ENCODE results near the gene IL18RAP.

IL18RAP gene

DNA sequence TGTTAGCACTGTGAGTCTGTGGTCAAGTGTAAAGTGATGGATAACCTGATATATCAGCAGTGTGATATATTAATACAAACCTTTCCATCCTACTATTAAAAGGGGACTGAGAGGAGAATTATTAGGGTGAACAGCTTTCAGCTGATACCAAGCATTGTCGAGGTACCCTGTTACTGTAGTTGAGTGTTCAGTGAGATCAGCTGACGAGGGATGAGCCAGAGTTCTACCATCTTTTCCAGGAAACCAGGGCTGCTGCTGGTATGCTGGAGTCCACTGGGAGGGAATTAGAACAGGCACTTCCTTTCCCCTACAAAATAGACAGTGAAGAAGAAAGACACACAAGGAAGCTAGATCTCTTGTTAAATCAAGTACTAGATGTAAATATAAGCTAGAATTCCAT lies 408 bp downstream of the IL18RAP start:
- no peak for DNase-seq (ENCODE audit: low spot score)

DNA sequence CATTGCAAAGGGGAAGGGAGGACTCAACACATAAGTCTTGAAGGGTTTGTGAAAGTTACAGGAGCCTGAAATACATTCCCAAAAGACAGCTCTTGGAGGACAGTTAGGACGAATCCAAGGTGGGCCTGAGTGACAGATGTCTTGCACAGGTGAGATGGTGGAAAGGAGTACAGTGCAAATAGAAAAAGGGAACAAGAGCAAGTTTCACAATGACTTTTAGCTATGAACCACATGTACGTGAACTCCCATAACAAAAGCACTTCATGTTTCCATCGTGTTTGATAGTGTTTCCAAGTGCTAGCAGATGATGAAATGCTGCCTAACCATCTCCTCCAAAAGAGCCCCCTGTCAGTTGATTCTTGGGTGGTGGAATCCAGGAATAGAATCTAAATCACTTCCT lies 1.8 kb downstream of the IL18RAP start:
- no peak for DNase-seq (ENCODE audit: low spot score)

DNA sequence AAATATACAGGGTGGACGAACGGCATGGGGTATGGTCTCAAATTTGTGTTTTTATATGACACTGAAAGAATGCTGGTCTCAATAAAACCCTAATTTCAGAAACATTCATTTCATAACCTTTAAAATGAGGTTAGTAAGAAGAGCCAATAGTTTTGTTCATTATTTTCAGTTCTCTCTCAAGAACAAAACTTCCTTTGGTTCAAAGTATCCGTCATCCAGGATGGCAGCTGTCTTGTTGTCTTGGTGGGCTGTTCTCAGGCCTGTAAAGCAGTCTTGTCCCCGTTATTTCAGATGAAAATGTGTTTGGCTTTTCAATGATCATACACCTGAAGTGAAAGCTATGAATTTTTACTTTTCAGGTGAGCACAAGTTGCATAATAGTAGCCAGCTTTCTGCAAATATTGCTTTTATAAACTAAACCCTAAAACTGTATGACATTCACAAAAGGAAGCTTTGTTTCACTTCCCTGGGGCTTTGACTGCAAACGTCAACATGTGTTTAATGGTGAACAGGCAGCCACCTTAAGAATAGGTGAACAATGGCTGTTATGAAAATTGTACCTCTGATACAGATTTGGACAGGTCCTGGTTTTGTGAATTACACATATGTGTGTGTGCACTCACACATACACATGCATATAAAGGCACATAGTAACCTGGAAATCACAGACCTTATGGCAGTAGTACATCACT lies 2.6 kb downstream of the IL18RAP start:
- no peak for DNase-seq (ENCODE audit: low spot score)

DNA sequence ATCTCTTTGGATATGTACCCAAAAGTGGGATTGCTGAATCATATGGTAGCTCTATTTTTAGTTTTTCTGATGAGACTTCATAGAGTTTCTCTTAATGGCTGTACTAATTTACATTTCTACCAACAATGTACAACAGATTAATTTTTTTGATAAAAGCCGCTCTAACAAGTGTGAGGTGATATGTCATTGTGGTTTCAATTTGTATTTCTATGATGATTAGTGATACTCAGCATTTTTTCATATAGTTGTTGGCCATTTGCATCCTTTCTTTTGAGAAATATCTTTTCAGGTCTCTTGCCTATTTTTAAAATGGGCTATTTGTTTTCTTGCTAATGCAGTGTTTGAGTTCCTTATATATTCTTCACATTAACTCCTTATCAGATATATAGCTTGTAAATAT lies 4.3 kb downstream of the IL18RAP start:
- no peak for DNase-seq (ENCODE audit: low spot score)

DNA sequence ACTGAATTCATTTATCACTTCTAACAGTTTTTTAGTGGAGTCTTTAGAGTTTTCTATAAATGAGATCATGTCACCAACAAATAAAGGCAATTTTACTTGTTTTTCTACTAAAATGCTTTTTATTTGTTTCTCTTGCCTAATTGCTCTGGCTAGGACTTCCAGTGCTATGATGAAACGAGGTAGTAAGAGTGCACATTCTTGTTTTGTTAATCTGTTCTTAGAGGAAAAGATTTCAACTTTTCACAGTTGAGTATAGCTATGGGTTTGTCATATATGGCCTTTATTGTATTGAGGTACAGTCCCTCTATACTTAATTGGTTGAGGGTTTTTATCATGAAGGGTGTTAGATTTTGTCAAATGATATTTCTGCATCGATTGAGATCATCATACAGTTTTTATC lies 5.6 kb downstream of the IL18RAP start:
- no peak for DNase-seq (ENCODE audit: low spot score)

DNA sequence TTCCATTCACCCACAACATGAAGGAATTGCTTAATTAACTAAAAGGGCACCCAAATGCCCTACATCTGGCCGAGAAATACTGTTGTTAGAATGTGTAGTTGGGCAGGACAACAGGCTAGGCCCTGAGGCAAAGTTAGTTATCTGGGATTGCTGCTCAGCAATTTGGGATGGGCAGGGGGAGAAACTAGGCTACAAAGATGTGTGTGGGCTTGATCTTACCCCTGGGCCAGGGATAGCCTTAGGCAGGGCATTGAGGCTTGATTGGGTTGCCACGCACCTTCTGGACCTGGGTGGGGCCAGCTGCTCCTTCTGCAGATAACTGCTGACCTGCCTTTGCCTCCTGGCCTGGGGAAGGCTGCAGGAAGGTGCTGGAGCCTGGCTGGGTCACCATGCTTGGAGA lies 9.4 kb downstream of the IL18RAP start:
- DNase-seq (ENCODE audit: low spot score): no peak

DNA sequence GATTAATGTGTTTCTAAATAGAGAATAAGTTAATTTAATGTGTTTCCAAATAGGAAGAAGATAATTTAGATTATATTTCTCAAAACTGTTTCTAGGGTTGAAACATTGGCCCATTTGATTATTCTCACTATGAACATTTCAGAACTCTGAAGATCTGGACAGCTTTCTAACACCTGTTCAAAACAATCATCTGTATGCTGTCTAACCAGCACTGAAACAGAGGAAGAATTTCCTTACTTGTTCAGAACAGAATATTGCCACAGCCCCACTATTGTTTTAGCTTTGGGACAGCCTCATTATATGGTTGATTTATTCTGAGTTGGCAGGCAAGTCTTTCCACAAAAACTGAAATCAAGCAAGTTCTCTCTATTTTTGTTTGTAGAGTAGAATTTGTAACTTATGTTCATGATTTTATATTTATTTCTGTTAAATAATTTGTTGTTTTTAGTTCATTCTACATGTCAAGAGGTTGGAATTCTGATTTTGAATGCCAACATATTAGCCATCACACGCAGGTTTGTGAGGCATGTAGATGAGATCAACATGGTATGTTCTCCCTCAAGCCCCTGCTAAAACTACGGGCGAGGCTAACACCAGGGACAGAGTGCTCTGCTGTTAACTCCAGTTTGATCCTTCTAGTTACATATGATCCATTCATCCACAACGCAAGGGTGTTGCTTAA lies 11.2 kb downstream of the IL18RAP start:
- DNase-seq (ENCODE audit: low spot score): no peak

DNA sequence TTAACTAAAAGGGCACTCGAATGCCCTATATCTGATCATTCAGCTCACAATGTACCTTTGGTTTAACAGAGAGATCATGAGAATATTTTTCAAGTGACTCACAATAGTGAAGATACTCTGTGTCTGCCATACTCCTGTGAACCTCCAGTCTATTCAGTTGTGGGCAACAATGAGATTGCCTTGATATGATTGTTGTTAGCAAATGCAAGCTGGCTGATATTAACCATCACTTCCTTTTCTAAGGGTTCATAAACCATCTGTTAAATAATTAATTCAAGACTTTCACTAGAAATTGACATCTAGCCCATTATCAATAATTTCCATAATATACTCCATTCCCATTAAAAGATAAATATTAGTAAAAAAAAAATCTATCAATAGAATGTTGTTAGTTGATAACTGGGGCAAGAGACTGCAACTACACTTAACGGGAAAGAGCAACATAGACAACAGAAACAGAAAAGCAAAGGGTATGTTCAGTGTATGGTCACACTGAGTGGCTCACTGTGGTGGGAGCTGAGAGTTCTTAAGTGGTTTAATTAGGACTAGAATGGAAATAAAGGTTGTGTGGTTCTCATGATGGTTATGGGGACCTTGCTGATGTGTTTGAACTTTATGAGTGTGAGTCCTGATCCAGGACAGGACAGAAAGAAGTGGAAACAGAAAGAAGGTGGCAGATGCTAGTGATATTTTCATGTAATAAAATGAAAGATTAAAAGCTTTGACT lies 11.9 kb downstream of the IL18RAP start:
- no peak for DNase-seq (ENCODE audit: low spot score)

DNA sequence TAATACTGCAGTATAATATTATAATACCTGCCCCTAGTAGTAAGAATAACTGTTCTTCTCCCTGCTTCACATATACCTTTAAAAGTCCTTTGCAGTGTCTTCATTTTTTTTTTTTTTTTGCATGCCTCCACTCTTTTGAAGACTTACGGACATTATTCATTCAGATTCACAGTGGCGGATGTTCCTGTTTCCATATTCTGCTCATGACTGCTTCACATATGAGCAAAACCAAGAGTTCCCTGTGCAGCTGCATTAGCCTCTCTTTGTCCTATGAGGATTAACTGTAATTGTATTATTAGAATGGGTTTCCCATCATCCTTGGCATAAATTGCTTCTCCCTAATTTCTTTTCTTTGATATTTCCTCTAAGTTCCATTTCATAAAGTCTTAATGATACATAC lies 12.8 kb downstream of the IL18RAP start:
- DNase-seq (ENCODE audit: low spot score): no peak

DNA sequence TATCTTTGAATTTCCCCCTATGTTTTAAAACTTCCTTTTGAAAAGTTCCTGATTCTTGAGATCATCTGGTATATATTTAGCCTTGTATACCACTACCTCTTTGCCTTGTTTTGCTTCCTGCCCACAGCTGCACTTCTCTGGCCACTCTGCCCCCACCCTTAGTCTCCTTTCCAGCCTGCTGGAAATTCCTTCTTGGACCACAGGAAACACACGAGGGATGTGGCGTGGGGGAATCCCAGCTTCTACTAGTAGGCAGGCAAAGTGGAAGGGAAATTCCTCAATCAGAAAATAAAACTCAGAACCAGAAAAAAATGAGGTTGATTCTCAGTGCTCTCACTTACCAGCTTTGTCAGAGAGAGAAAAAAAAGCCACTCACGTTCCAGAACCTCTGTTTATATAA lies 13.4 kb downstream of the IL18RAP start:
- no peak for DNase-seq (ENCODE audit: low spot score)

DNA sequence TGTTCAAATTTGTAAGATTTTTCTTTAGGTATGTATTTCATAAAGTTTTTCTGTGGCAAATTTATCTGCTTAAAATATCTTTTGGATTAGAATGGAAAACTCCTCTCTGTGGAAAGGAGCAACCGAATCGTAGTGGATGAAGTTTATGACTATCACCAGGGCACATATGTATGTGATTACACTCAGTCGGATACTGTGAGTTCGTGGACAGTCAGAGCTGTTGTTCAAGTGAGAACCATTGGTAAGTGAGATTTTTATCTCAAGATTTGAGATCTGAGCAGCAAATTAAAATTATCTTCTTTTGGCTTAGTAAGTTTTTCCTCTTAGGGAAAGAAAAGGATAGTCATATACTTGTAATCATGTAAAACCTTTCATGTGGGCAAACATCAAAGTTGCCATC lies 14.2 kb downstream of the IL18RAP start:
- no peak for DNase-seq (ENCODE audit: low spot score)

DNA sequence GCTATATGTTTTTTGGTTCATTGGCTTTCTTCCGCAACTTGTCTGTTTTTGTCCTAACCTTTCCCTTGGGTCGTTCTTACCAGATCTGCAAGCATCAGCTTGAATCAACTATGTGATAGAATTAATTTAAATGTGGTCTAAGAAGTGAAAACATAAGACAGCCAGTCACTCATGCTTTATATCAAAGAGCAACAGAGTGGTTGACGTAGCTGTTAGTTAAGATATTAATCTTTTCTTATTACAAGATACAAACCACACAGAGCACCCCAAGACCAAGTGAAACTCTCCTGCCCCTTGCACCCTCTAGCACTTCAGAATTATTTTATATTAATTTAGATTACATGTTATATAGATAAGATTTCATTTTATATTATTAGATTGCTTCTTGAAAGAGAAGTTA lies 15.2 kb downstream of the IL18RAP start:
- no peak for DNase-seq (ENCODE audit: low spot score)

DNA sequence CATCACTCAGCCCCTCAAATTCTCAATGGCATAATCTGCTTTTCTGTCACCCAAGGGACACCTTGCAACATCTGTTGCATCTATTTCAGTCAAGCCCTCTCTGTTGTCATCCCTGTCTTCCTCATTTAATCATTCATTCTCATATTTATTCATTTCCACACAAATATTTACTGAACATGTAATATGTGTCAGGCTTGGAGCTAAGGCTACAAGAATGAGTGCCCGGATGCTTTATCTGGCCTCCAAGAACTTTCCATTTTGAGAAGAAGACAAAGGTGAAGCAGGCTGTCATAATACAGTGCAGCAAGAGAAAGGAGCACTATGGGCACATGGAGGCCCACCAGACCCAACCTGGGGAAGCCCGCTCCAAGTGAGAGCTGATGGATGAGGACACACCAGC lies 15.6 kb downstream of the IL18RAP start:
- DNase-seq (ENCODE audit: low spot score): no peak

DNA sequence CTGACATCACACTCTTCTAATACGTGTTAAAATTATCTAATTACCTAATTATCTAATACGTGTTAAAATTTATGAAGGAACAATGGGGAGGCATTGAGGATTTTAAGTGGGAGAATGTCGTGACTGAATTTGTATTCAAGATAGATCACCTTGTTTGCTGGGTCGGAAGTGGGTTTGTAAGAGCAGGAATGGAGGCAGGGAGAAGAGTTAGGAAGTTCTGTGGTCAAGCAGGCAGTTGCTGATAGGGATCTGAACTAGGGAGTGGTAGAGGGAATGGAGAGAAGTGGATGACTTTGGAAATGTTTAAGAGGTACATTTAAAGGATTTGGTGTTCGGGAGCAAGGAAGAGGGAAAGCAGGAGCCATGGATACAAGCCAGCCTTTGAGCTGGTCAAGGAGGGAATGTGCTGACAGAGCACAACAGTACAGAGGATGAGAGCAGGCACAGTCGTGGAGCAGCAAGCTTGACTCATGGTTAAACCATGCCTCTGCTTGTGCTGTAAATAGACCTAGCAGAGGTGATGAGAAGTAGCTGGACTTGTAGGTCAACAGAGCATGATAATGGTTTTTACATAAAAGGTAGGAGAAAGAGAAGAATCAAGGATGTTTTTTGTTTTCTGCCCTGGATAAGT lies 16.2 kb downstream of the IL18RAP start:
- DNase-seq (ENCODE audit: low spot score): peak; percentile 54

DNA sequence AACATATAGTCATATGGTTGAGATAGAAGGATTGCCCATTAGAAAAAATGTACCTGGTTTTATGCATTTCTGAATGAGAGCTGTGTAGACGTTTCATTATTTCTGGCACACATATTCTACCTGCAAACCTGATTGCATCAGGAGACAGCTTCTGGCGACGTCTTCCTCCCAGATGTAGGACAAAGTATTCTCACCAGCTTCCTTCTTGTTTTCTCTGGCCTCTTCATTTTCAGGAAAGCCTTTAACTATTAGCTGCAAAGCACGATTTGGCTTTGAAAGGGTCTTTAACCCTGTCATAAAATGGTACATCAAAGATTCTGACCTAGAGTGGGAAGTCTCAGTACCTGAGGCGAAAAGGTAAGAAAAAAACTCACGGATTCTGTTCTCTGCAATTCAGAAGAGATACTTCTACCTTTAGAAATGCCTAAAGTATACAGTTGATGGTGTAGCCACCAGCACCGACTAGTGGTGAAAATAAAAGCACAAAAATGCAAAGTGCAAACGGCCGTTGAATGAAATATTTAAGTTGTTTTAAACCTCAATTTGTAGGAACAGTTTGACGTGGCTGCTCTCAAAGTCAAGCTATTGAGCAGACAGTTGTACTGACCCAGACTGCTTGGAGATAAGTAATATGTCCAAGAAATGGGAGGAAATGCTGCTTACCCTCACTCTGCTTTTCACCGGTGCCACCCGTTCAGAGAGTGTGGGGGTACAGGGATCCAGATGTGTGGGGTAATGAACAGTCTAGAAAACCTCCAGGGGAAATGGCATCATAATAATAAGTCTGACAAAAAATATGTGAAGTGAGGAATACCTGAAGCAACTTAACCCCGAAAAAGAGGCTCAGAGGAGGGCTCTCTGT lies 20.2 kb downstream of the IL18RAP start:
- DNase-seq (ENCODE audit: low spot score): peak; percentile 23

DNA sequence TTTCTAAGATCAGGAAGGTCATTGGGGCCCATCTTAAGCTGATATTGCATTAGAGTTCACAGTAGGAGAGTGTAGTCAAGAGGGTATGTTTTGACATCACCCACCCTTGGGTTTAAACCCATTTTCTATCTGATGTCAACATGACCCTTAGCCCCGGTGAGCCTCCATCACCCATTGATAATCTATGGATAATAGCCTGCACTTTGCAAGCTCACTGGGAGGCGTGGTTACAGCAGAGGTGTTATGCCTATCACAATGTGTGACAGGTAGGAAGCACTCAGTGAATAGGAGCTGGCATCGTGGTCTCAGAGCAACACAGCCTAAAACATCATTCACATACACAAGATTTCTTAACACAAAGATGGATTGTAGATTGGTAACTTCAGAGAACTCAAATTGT lies 21.3 kb downstream of the IL18RAP start:
- no peak for DNase-seq (ENCODE audit: low spot score)

DNA sequence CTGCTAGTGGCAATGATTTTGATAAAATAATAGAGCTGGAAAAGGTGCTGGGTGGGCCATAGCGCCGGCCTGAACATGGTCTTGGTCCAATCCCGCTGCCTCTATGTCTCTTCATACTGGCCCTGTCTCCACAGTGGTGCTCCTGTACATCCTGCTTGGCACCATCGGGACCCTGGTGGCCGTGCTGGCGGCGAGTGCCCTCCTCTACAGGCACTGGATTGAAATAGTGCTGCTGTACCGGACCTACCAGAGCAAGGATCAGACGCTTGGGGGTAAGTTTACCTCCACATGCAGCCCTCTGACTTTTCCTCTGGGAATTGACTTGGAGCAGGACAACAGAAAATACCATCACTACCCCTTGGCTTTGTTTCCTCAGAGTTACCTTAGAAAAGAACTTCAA lies 24.0 kb downstream of the IL18RAP start:
- no peak for DNase-seq (ENCODE audit: low spot score)

DNA sequence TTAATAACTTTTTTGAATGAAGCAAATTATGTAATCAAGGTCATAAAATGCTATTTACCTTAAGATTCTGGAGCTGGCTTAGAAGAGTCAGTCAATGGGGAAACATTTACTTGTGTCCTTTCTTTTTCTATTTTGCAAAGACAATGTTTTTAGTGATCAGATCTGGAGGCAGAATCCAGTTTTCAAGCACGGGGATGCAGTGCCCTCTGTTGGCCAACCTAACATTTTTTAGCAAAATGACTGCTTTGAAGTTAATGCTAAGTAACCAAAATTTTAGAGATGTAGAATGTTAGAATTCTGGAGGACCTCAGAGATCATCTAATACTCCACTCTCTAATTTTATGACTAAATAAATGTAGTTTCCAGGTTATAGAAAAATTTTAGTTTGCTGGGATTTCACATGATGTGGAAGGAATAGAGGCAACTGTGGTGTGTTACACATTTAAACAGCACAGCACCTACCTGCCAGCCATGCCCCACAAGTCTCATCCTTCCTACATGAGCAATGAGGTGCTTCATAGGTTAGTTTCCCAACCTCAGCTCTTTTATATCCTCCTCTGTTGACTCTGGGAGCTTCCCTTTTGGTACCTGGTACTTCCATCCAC lies 26.5 kb downstream of the IL18RAP start:
- DNase-seq (ENCODE audit: low spot score): peak; percentile 29

DNA sequence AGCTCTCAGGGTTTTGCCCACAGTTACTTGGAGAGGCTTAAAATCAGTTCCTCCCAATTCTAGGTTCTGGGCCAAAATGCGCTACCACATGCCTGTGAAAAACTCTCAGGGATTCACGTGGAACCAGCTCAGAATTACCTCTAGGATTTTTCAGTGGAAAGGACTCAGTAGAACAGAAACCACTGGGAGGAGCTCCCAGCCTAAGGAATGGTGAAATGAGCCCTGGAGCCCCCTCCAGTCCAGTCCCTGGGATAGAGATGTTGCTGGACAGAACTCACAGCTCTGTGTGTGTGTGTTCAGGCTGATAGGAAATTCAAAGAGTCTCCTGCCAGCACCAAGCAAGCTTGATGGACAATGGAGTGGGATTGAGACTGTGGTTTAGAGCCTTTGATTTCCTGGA lies 29.0 kb downstream of the IL18RAP start:
- DNase-seq (ENCODE audit: low spot score): no peak

DNA sequence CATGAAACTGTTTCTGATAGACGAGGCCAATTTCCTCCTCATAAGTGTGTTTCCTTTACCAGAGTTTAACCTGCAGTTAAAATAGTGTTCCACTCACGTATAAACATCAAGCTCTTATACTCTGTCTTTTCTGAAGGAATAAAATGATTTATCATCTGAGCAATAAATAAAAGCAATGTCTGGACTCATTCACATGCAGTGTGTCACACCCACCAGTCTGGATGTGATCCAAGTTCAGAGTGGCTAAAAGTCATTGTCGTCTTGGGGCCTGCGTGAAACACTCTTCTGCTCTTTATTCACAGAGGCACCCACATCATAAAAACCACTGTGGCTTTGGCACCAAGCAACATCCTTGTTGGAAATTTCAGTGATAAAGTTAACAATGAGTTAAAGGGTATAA lies 30.5 kb downstream of the IL18RAP start:
- no peak for DNase-seq (ENCODE audit: low spot score)

DNA sequence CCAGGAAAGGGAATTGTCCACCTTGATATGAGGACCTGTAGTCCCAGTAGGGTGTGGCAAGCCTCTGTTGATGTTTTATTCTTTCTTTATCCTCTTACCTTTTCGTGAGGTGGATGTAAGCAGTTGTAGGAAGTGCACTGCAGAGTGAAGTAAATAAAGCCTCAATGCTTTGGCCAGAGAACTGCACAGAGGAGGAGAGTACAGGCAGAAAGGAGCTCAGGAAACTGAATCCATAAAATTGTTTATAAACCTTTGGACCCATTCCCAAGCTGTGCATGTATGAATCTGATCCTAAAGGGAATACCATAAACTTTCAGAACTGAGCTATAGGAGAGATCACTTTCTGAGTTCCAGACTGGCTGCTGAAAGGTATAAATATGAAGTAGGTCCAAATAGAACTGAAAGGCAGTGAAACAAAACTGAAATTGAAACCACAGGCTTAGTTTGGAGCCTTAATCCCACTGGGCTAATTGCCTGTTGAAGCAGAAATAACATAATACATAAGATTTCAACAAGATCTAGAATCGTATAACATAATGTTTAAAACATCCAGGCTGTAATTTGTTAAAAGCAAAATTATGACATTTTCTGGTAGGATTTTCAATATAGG lies 32.2 kb downstream of the IL18RAP start:
- no peak for DNase-seq (ENCODE audit: low spot score)

Data from AG08396 (cell line).